Calu3 (cell line): ENCODE results near the gene OGFOD3. TPM values are rescaled to one million over a fixed set of nuclear protein-coding genes. Genes with fewer than 3 reads are reported as not detected.

Source experiments
- BruUV-seq: library from RNA; stranded (reverse); fragments of 400-500 nt; replicated peaks from 2 replicates; lab custom pipeline; 2021; lab: Mats Ljungman, UMichigan
- CTCF ChIA-PET: fragments of 300-600 bp; sonication (Branson Sonifier 250); formaldehyde crosslinking; loops from one replicate; lab custom pipeline; 2022; ENCODE audit warnings: antibody characterized with exemption; lab: Charles Lee
- DNase-seq: peaks from one replicate; pipeline ENCODE4 v3.0.0; 2022
- H3K27ac Mint-ChIP-seq: one replicate; pipeline ENCODE4 v1.8.0; 2022; ENCODE audit warnings: mixed read lengths; ENCODE audit not compliant: unreplicated experiment
- H3K27me3 Mint-ChIP-seq: one replicate; pipeline ENCODE4 v1.8.0; 2022; ENCODE audit warnings: mixed read lengths; ENCODE audit not compliant: unreplicated experiment
- H3K36me3 Mint-ChIP-seq: one replicate; pipeline ENCODE4 v1.8.0; 2022; ENCODE audit warnings: mild to moderate bottlenecking, moderate library complexity, mixed read lengths; ENCODE audit not compliant: insufficient read depth, unreplicated experiment
- H3K4me1 Mint-ChIP-seq: one replicate; pipeline ENCODE4 v1.8.0; 2022; ENCODE audit warnings: mild to moderate bottlenecking, low read depth, mixed read lengths; ENCODE audit not compliant: unreplicated experiment
- H3K4me3 Mint-ChIP-seq: one replicate; pipeline ENCODE4 v1.8.0; 2022; ENCODE audit warnings: mild to moderate bottlenecking, low read depth, moderate library complexity, mixed read lengths; ENCODE audit not compliant: unreplicated experiment
- H3K9me3 Mint-ChIP-seq: one replicate; pipeline ENCODE4 v1.8.0; 2022; ENCODE audit warnings: low read depth, mixed read lengths; ENCODE audit not compliant: unreplicated experiment
- intact Hi-C: fragments of 100-400 bp; cut with micrococcal nuclease; formaldehyde crosslinking; loops from one replicate; pipeline ENCODE4 v1.10.0; 2022; ENCODE audit not compliant: unreplicated experiment
- total RNA-seq: library from RNA; stranded (reverse); gene quantifications from 2 replicates; pipeline ENCODE4 v1.2.3, GENCODE V29; 2022
- TF ChIP-seq, protein P1 (sequence below): fragments of 200-600 bp; IDR thresholded peaks from one replicate; pipeline ENCODE4 v1.8.0; 2022; ENCODE audit warnings: antibody characterized with exemption; ENCODE audit not compliant: unreplicated experiment

Gene OGFOD3
- total RNA-seq, 1 experiment from 2014 or later: 29.0 TPM

DNA sequence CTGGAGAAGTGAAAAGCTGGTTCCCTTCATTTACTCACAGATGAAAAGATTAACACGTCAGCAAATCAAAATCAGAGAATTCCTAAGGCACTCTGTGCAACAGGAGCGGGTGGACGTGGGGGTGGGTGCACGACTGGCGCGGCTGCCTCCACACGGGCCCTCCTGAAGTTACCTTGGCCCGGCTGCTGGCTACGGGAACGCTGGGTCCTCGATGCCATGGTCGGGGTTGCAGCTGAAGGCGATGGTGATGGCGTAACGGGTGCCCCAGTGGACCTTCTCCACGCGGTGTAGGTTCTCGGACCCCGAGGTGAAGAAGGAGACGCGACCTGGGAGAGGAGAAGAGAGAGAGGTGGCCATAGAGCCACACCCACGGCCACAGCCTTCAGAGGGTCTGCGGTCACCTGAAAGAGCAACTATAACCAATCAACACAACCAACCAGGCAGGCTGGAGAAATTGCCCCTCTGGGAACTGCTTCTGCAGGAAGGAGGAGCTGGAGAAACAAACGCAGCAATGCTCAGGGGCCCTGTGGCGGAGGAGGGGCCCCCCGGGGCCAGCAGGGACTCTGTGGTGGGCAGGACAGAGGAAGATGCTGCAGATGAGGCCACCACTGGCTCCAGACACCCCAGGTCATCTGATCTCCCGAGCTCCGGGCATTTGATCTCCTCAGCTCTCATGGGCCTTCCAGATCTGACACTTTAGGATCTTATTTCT, 26.0 kb downstream of the OGFOD3 start:
- CTCF ChIA-PET: no interaction called here
- intact Hi-C loops: no loop called here
- DNase-seq: no peak
- H3K4me3 Mint-ChIP-seq: no peak overlapping the region
- TF ChIP-seq, protein P1, sequence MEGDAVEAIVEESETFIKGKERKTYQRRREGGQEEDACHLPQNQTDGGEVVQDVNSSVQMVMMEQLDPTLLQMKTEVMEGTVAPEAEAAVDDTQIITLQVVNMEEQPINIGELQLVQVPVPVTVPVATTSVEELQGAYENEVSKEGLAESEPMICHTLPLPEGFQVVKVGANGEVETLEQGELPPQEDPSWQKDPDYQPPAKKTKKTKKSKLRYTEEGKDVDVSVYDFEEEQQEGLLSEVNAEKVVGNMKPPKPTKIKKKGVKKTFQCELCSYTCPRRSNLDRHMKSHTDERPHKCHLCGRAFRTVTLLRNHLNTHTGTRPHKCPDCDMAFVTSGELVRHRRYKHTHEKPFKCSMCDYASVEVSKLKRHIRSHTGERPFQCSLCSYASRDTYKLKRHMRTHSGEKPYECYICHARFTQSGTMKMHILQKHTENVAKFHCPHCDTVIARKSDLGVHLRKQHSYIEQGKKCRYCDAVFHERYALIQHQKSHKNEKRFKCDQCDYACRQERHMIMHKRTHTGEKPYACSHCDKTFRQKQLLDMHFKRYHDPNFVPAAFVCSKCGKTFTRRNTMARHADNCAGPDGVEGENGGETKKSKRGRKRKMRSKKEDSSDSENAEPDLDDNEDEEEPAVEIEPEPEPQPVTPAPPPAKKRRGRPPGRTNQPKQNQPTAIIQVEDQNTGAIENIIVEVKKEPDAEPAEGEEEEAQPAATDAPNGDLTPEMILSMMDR: no peak
- no TSS peak for BruUV-seq
- H3K27me3 Mint-ChIP-seq: peaks cover 11% of the 10 kb centered on the region
- peaks cover 10% of the 10 kb centered on the region for H3K4me1 Mint-ChIP-seq
- no peaks in the 10 kb centered on the region for H3K9me3 Mint-ChIP-seq
- H3K36me3 Mint-ChIP-seq: peaks cover 4% of the 10 kb centered on the region
- H3K27ac Mint-ChIP-seq: no peak overlapping the region

DNA sequence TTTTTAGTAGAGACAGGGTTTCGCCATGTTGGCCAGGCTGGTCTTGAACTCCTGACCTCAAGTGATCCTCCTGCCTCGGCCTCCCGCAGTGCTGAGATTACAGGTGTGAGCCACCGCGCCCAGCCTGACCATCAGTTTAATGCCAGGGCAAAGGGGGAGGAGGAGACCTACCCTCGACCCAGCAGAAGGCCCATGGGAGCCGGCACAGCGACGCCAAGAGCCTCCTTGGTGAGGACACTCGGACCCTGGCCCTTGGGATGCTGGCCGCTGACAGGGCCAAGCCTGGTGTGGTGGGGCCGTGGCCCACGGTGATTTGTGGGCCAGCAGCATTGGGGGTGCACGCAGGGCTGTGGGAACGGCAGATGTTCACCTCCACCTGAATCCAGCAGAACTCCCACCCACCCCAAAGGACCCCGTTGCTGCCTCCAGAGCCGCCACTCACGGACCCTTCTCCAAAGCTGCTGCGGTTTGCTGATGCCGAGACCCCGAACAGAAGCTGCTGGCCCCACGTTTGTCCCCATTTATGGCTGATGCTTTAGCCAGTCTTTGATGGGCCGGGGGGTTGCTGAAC, 26.8 kb downstream of the OGFOD3 start:
- intact Hi-C loops: no loop called here
- no peak for DNase-seq
- TF ChIP-seq, protein P1: no peak
- BruUV-seq: no TSS peak
- CTCF ChIA-PET: no interaction called here
- Mint-ChIP-seq H3K4me3 (no peak overlapping the region), H3K36me3 (peaks cover 4% of the 10 kb centered on the region), H3K4me1 (peaks cover 11% of the 10 kb centered on the region), H3K27ac (no peak overlapping the region), H3K9me3 (no peaks in the 10 kb centered on the region), H3K27me3 (peaks cover 19% of the 10 kb centered on the region)

DNA sequence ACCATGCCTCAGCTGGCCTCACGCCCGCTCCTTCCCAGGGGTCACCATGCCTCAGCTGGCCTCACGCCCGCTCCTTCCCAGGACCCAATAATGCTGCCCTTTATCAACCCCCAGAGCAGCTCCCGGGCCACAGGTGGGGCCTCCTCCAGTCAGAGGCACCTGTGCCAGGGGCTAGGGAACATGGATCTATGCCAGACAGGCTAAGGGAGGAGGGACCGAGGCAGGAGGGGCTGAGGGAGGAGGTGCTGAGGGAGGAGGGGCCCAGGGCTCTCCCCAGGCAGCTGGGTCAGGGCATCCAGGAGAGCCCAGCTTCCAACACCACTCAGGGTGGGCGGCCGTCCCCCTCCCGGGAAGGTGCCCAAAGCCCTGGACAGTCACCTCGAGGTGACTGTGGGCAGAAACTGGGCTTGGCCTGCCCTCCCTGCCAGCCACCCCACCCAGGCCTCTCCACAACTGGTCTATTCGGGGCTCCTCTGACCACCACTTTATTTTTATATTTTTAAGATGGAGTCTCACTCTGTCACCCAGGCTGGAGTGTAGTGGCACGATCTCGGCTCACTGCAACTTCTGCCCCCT, 27.4 kb downstream of the OGFOD3 start:
- CTCF ChIA-PET: no interaction called here
- Mint-ChIP-seq H3K36me3 (peaks cover 4% of the 10 kb centered on the region), H3K9me3 (no peaks in the 10 kb centered on the region), H3K27me3 (peaks cover 26% of the 10 kb centered on the region), H3K4me3 (no peak overlapping the region), H3K27ac (no peak overlapping the region), H3K4me1 (peaks cover 11% of the 10 kb centered on the region)
- DNase-seq: no peak
- TF ChIP-seq, protein P1: no peak
- intact Hi-C loops: no loop called here
- no TSS peak for BruUV-seq

DNA sequence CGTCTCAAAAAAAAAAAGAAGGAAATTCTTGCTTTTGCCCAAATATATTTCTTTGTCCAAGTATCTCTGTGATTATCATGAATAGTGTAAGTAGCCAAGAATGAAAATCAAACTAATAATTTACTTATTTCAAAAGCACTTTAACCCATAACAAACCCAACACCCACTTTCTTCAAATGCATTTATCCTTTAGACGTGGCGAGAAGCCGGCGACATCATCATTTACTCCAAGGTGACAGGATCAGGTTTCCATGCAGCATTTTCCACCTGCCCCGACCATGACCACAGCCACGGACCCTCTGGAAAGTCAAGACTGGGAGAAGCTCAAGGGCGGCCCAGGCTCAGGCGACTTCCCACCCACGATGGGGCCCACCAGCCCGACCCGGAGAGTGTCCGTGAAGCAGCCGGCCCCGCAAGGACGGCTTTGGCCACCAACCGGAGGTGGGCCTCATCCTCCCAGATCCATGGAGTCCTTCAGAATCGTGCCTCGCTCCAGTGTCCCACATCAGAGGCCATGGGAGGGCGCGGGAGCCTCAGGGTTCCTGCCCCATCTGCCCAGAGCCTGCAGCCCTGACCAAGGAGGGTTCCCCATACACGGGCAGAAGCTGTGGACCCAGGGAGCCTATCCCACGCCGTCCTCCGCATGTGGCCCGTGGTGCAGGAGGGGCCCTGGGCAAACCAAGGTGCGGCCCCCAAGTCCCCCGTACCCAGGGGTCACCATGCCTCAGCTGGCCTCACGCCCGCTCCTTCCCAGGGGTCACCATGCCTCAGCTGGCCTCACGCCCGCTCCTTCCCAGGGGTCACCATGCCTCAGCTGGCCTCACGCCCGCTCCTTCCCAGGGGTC, 28.1 kb downstream of the OGFOD3 start:
- TF ChIP-seq, protein P1: no peak
- CTCF ChIA-PET: no interaction called here
- intact Hi-C loops: no loop called here
- Mint-ChIP-seq H3K9me3 (no peaks in the 10 kb centered on the region), H3K4me3 (no peak overlapping the region), H3K27me3 (peaks cover 32% of the 10 kb centered on the region), H3K27ac (no peak overlapping the region), H3K36me3 (peaks cover 4% of the 10 kb centered on the region), H3K4me1 (peaks cover 11% of the 10 kb centered on the region)
- no TSS peak for BruUV-seq
- no peak for DNase-seq
